ENCODE results near the gene KCNQ1OT1.

KCNQ1OT1 gene

GRCh38 chr11:2699531-2700414, at the start of gene KCNQ1OT1:
TSS of gene KCNQ1OT1 (minus strand) at chr11:2699994.
- DNase-seq (ENCODE audit: low spot score) = peak; percentile 91

DNA sequence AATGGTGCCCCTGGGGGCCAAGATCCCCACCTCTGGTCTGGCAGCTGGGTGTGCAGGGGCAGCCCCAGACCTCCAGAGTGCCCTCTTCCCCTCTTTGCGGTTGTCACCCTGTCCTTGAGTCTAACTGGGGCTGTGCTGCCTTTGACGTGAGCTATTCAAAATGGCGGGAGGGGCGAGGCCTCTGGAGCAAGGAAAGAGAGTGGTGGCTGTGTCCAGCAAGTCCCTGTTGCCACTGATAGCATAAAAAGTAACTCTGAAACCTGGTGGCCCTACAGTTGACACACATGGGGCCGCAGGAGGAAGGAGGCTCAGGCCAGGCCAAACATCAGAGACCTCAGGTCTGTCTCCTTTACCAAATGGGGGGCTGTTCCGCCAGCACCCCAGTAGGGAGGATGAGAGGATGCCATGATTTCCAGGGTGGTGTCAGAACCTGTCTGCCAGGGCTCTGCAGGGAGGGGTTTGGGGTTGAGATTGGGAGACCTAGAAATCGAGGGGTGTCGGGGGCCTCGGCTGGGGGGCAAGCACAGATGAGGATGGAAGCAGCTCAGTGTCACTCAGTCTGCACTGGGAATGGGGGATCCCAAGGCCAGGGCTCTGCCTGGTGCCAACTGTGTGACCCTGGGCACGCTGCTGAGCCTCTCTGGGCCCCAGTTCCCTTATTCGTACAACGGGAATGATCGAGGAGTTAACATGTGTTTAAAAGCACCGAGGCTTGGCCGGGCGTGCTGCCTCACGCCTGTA, 49.2 kb upstream of the KCNQ1OT1 start:
- no peak for DNase-seq (ENCODE audit: low spot score)

GRCh38 chr11:2748061-2748813, 48.4 kb upstream of the KCNQ1OT1 start:
- no peak for DNase-seq (ENCODE audit: low spot score)

DNA sequence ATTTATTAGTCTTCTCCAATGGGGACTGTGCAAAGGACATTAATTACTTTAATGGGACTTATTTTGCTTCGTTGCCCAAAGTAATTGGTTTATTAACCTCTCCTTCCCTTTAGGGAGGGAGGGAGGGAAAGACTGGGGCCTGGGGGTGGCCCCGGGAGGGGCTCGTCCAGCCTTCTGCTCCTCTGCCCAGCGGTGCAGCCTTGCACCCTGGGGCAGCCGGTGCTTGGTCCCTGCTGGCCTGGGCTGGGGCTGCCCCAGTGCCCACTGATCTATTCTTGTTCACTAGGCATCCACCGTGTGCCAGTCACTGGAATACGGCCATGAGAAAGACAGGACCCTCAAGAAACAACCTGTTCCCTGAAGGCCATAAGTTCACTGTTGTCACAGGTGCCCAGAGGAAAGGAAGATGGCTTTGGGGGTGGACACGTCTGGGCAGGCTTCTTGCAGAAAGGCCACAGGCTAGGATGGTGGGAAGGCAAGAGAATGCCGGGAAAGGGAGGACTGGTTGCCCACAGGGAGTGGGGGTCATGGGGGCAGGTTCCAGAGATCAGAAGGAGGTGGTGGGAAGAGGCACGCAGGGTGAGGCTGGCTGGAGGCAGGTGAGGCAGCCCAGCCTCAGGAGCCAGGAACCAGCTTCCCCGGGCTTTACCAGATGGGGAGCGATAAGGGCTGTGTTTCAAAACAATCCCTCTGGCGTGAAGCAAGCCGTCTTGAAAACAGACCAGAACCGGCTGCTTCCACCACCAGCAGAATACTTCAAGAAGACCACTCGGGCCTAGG, 47.6 kb upstream of the KCNQ1OT1 start:
- DNase-seq (ENCODE audit: low spot score) = no peak

- DNase-seq (ENCODE audit: low spot score) = no peak
These were observed 46.8 kb upstream of the KCNQ1OT1 start for GRCh38 chr11:2746401-2747247.

GRCh38 chr11:2745511-2745910, 45.7 kb upstream of the KCNQ1OT1 start:
- no peak for DNase-seq (ENCODE audit: low spot score)

DNA sequence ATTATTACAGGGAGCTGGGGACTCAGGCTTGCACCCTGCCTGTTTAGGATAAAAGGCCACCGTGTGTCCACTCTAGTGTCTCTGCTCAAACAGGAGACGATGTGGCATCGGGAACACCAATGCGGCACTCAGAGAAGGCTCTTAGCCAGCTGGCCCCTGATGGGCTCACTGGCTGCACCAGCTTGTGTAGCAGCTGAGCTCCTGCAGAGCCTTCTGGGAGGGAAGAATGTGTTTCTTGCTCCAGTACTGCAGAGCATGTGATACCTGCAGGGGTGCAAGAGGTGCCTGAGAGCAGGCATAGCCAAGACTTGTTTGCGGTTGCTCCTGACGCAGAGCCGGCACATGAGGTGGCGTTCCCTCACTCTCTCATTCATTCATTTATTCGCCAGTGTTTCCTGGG, 44.4 kb upstream of the KCNQ1OT1 start:
- no peak for DNase-seq (ENCODE audit: low spot score)

- no peak for DNase-seq (ENCODE audit: low spot score)
These were observed 43.8 kb upstream of the KCNQ1OT1 start for GRCh38 chr11:2743427-2744110.

- no peak for DNase-seq (ENCODE audit: low spot score)
These were observed 43.0 kb upstream of the KCNQ1OT1 start for GRCh38 chr11:2742611-2743426.

DNA sequence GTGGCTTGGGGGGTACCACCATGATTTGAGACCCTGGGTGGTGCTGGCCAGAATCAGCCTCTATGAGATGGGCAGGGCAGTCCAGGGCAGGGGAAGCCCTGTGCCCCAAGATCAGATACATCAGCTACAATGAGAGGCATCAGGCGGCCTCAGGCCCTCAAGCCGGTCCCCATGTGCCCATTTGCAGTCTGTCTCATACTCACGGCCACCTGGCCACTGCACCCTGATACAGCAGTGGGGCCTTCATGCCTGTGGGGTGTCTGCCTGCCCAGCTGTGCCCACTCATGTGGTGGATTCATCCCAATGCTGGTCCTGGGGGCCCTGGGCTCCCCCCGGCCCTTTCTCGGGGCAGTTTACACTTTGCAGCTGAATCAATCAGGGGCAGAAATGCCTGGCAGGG, 42.4 kb upstream of the KCNQ1OT1 start:
- no peak for DNase-seq (ENCODE audit: low spot score)

- DNase-seq (ENCODE audit: low spot score) = no peak
These were observed 41.8 kb upstream of the KCNQ1OT1 start for GRCh38 chr11:2741377-2742131.

DNA sequence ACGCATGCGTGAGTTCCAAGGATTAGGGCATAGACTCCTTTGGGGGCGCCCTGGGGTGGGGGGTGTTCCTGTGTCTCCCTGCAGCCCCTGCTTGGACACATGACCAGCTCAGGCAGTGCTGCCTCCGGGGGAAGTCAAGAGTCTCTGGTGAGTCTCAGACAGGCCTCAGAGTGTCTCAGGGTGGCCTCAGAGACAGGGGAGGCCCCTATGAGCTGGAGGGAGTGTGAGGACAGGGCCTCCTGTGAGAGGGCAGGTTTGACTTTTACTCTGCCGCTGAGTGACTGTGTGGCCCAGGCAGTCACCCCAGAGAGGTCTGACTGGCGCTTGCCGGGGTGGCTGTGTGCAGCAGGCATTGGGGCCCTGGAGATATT, 41.2 kb upstream of the KCNQ1OT1 start:
- no peak for DNase-seq (ENCODE audit: low spot score)

DNA sequence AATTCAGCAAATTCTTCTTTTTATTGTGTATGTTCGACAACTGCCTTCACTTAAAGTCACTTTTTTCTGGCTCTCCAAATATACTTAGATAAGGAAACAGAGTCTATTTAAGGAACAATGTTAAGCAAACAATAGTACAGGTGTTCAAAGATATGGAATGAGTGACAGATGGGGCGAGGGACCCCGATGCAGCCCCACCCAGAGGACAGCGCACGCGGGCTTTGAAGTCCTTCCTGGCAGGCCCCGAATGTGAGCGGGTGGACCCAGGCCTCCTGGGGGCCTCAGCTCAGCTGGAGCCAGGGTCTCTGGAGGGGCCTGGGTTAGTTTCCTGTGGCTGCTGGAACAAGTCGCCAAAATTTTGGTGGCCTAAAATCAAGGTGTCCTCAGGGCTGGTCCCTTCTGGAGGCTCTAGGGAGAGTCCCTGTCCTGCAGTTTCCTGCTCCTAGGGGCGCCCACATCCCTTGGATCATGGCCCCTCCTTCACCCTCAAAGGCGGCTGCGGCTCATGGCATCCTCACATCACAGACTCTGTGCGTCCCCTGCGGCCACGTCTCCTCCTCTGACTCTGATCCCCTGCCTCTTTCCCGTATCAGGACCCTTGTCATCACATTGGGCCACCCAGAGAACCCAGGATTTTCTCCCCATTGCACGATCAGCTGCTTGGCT, 40.6 kb upstream of the KCNQ1OT1 start:
- no peak for DNase-seq (ENCODE audit: low spot score)

GRCh38 chr11:2739531-2740274, 39.9 kb upstream of the KCNQ1OT1 start:
- DNase-seq (ENCODE audit: low spot score) = no peak

GRCh38 chr11:2738551-2739431, 39.0 kb upstream of the KCNQ1OT1 start:
- DNase-seq (ENCODE audit: low spot score) = no peak

GRCh38 chr11:2737866-2738265, 38.1 kb upstream of the KCNQ1OT1 start:
- DNase-seq (ENCODE audit: low spot score) = no peak
